K562 (cell line): ENCODE results near the gene NTSR1. TPM values are rescaled to one million over a fixed set of nuclear protein-coding genes. Genes with fewer than 3 reads are reported as not detected.

Source experiments
- ATAC-seq: fragments of 200-7000 bp; cut with Tn5 transposase; 3 replicates; pipeline ENCODE4 v1.9.1; 2020; ENCODE audit warnings: moderate library complexity
- BruUV-seq: library from RNA; stranded (reverse); fragments of 400-500 nt; replicated peaks from 2 replicates; lab custom pipeline; 2021; lab: Mats Ljungman, UMichigan
- CTCF ChIA-PET: fragments of 300-600 bp; formaldehyde crosslinking; extraction: SDS; loops from one replicate; lab custom pipeline; 2021; ENCODE audit warnings: low intra/inter-chr PET ratio; lab: Yijun Ruan, JAX
- POLR2A ChIA-PET: fragments of 300-600, 350-650 bp; sonication (Branson Sonifier 250); formaldehyde crosslinking; extraction: SDS; loops from one replicate; lab custom pipeline; 2021; ENCODE audit warnings: antibody characterized with exemption, inconsistent platforms; lab: Yijun Ruan, JAX
- DNase-seq, 4 experiments: peaks; one replicate each; pipeline versions ENCODE4 v3.0.0 to v3.0.0-alpha.2; 2011 to 2018; ENCODE audit warnings: low spot score in 3 of 4, mixed read lengths in 3 of 4; ENCODE audit errors: extremely low read depth in 1 of 4
- FAIRE-seq: peaks from 2 replicates; lab custom pipeline; 2011; peaks lifted over from hg19 to GRCh38; lab: Jason Lieb, UNC
- H2AFZ ChIP-seq: 2 replicates; pipeline ENCODE4 v1.6.0; 2011; ENCODE audit warnings: low read depth, low read length, control low read depth, inconsistent platforms
- H3K27ac ChIP-seq: fragments of 200-600 bp; 3 replicates; pipeline ENCODE4 v1.8.0; 2011; ENCODE audit warnings: low read depth, mild to moderate bottlenecking, control low read depth, inconsistent platforms, low read length, moderate library complexity, mixed read lengths; ENCODE audit errors: extremely low read depth
- H3K27me3 ChIP-seq, 2 experiments: fragments of 300-600 bp in 1 of 2; 2 replicates in 1 of 2; 3 replicates in 1 of 2; pipeline versions ENCODE4 v1.6.0 to v1.8.0; 2011; ENCODE audit warnings: inconsistent platforms in 2 of 2, low read length in 2 of 2, mild to moderate bottlenecking in 1 of 2, mixed read lengths in 1 of 2, moderate library complexity in 1 of 2; ENCODE audit not compliant: control insufficient read depth in 2 of 2, insufficient read depth in 2 of 2
- H3K36me3 ChIP-seq: fragments of 300-600 bp; 3 replicates; pipeline ENCODE4 v1.8.0; 2011; ENCODE audit warnings: mild to moderate bottlenecking, low read length, inconsistent platforms; ENCODE audit not compliant: control insufficient read depth, insufficient read depth
- H3K4me1 ChIP-seq, 2 experiments: fragments of 200-600 bp in 1 of 2; replicated peaks in 1 of 2; 2 replicates in 1 of 2; 3 replicates in 1 of 2; pipeline versions ENCODE4 v1.5.1 to v1.8.0; 2011; ENCODE audit warnings: inconsistent platforms in 2 of 2, low read length in 2 of 2, mild to moderate bottlenecking in 1 of 2, mixed read lengths in 1 of 2, moderate library complexity in 1 of 2; ENCODE audit not compliant: control insufficient read depth in 2 of 2, insufficient read depth in 2 of 2
- H3K4me2 ChIP-seq: 2 replicates; pipeline ENCODE4 v1.6.1; 2011; ENCODE audit warnings: low read length, control low read depth, inconsistent platforms, mixed read lengths; ENCODE audit not compliant: insufficient read depth
- H3K4me3 ChIP-seq: fragments of 200-600 bp; sonication (generic), shearing (Covaris generic); 2 replicates; pipeline ENCODE4 v1.5.1; 2016; ENCODE audit warnings: control low read depth, inconsistent platforms
- H3K79me2 ChIP-seq: fragments of 200-600 bp; 3 replicates; pipeline ENCODE4 v1.8.0; 2011; ENCODE audit warnings: low read length, inconsistent platforms; ENCODE audit not compliant: control insufficient read depth, insufficient read depth
- H3K9ac ChIP-seq, 2 experiments: 2 replicates each; pipeline versions ENCODE4 v1.6.0 to v1.6.1; 2011; ENCODE audit warnings: low read depth in 2 of 2, low read length in 2 of 2, control low read depth in 1 of 2, inconsistent platforms in 1 of 2, mild to moderate bottlenecking in 1 of 2, mixed read lengths in 1 of 2; ENCODE audit not compliant: insufficient read depth in 1 of 2
- H3K9me1 ChIP-seq: one replicate; pipeline ENCODE4 v1.6.0; 2011; ENCODE audit warnings: inconsistent platforms, mild to moderate bottlenecking, low read length, moderate library complexity; ENCODE audit not compliant: control insufficient read depth, insufficient read depth
- H3K9me3 ChIP-seq: replicated peaks from 2 replicates; pipeline ENCODE4 v1.5.1; 2011; ENCODE audit warnings: low read depth, low read length, inconsistent platforms; ENCODE audit not compliant: control insufficient read depth, insufficient read depth
- H4K20me1 ChIP-seq: replicated peaks from 2 replicates; pipeline ENCODE4 v1.6.1; 2011; ENCODE audit warnings: low read length, inconsistent platforms, mixed read lengths; ENCODE audit not compliant: control insufficient read depth, insufficient read depth
- ELK1 ChIP-seq: sonication (generic); formaldehyde crosslinking; IDR thresholded peaks from 2 replicates; pipeline ENCODE4 v1.8.1; 2022; ENCODE audit warnings: missing genetic modification reagents
- GTF2E2 ChIP-seq: fragments of 200-800 bp; sonication (Bioruptor generic); IDR thresholded peaks from 2 replicates; pipeline ENCODE4 v1.6.1; 2016; ENCODE audit warnings: missing genetic modification characterization, missing compliant biosample characterization
- KAT2B ChIP-seq: IDR thresholded peaks from one replicate; pipeline ENCODE4 v1.6.1; 2012; ENCODE audit warnings: low read depth, mild to moderate bottlenecking, control low read depth, inconsistent platforms, low read length, moderate library complexity
- MAFF ChIP-seq: IDR thresholded peaks from 2 replicates; pipeline ENCODE4 v1.6.1; 2012; ENCODE audit warnings: low read length, improper control_type of control experiment
- NKRF ChIP-seq: fragments of 450-650 bp; IDR thresholded peaks from 2 replicates; pipeline ENCODE4 v1.6.1; 2016; ENCODE audit warnings: borderline replicate concordance
- RFX5 ChIP-seq: IDR thresholded peaks from 2 replicates; pipeline ENCODE4 v1.6.1; 2011; ENCODE audit warnings: low read depth, mild to moderate bottlenecking, improper control_type of control experiment, low read length
- SMAD2 ChIP-seq: fragments of 150-350 bp; IDR thresholded peaks from 2 replicates; pipeline ENCODE4 v1.6.1; 2014; ENCODE audit warnings: low read depth, mild to moderate bottlenecking, low read length
- ZKSCAN8 ChIP-seq: fragments of 200-800 bp; sonication (Bioruptor generic); IDR thresholded peaks from 2 replicates; pipeline ENCODE4 v1.6.1; 2016; ENCODE audit warnings: missing genetic modification characterization, missing compliant biosample characterization
- ZNF217 ChIP-seq: sonication (generic); formaldehyde crosslinking; IDR thresholded peaks from 2 replicates; pipeline ENCODE4 v1.8.0; 2022; ENCODE audit warnings: mild to moderate bottlenecking, missing genetic modification reagents
- ZNF398 ChIP-seq: fragments of 250-450 bp; sonication (Bioruptor Pico); IDR thresholded peaks from 2 replicates; pipeline ENCODE4 v1.8.0; 2021; ENCODE audit warnings: moderate library complexity, mild to moderate bottlenecking, inconsistent platforms
- WGBS: fragments of 100-300 bp; shearing (Covaris generic); methylation state at CpG from one replicate; pipeline ENCODE4 v1.1.6; 2016; ENCODE audit warnings: low coverage, mixed read lengths; ENCODE audit not compliant: insufficient coverage; ENCODE audit errors: missing lambda C conversion rate; 5-methylcytosine and 5-hydroxymethylcytosine counted together
- in situ Hi-C: fragments of 300-500 bp; cut with MboI; formaldehyde crosslinking; loops from 4 replicates; pipeline ENCODE4 v1.15.0; 2018; ENCODE audit warnings: inconsistent platforms, mixed read lengths
- intact Hi-C: fragments of 100-400 bp; cut with micrococcal nuclease; formaldehyde crosslinking; loops from 2 replicates; pipeline ENCODE4 v1.14.2; 2022
- polyA plus RNA-seq, 8 experiments: library from polyadenylated mRNA; depleted of rRNA in 4 of 8; stranded (reverse) in 5 of 8; unstranded in 3 of 8; fragments of >200 nt; fragmentation: Nextera tagmentation in 2 of 8; fragmentation: Illumina TruSeq in 1 of 8; extraction: Ambion mirVana in 2 of 8; extraction: Trizol in 1 of 8; gene quantifications; 2 replicates each; pipeline versions ENCODE4 v1.2.1 to v1.2.3, GENCODE V29; 2011 to 2014; ENCODE audit warnings: inconsistent platforms in 1 of 8, missing spikeins in 1 of 8
- total RNA-seq, 7 experiments: library from RNA; depleted of rRNA in 6 of 7; stranded (reverse); fragments of >200 nt in 6 of 7; fragmentation: Illumina TruSeq in 2 of 7; extraction: Trizol in 2 of 7; gene quantifications; 2 replicates each; pipeline versions ENCODE4 v1.2.1 to v1.2.3, GENCODE V29; 2011 to 2021; ENCODE audit warnings: low replicate concordance in 1 of 7

The NTSR1 gene
- total and polyA plus RNA-seq, 9 of the 15 experiments (the other 6 are each of a cell fraction or from before 2014, with no cell fraction given): 0.04 to 0.40 (median 0.13) TPM; not detected in 3

- ATAC-seq: no peak
- POLR2A ChIA-PET: interaction anchor here (0.7 kb wide), 1 partner anchor 45 kb away, joined by 3 read pairs; no protein-coding TSS in a partner anchor
These were observed 30.4 kb downstream of the NTSR1 start for GRCh38 chr20:62739067-62739466.

GRCh38 chr20:62739581-62740285, 31.1 kb downstream of the NTSR1 start:
- peak overlapping the region; percentile 45; the same call in 1 of the 2 replicates for H3K4me2 ChIP-seq
- ATAC-seq (no peak), DNase-seq (no peak), FAIRE-seq (no peak)
- H4K20me1 ChIP-seq: no peaks in the 10 kb centered on the region; the same call in 1 of the 2 replicates
- 59% methylated on average over 32 of the region's 32 CpGs for WGBS
- peaks cover 22 to 64% of the 10 kb centered on the region in 2 experiments for H3K4me1 ChIP-seq
- intact Hi-C loops: no loop called here
- H3K36me3 ChIP-seq: no peaks in the 10 kb centered on the region
- peak overlapping the region; percentile 40 to 83; a peak in 3 of 4 replicates for H3K9ac ChIP-seq
- H3K9me3 ChIP-seq: no peaks in the 10 kb centered on the region
- peak overlapping the region; percentile 82 for H2AFZ ChIP-seq
- in situ Hi-C loops: no loop called here
- H3K27me3 ChIP-seq: peaks cover 14 to 28% of the 10 kb centered on the region in 2 experiments; a peak in 4 of 5 replicates
- ChIA-PET POLR2A (interaction anchor here (0.6 kb wide), 1 partner anchor 516 kb away, joined by 3 read pairs; no protein-coding TSS in a partner anchor), CTCF (no interaction called here)
- no peaks in the 10 kb centered on the region for H3K79me2 ChIP-seq
- BruUV-seq: no TSS peak
- H3K4me3 ChIP-seq: peak overlapping the region; percentile 6; the same call in 1 of the 2 replicates
- H3K9me1 ChIP-seq: no peaks in the 10 kb centered on the region
- H3K27ac ChIP-seq: peak overlapping the region; percentile 73; the same call in 2 of the 3 replicates
- TF ChIP-seq ELK1 (no peak), ZNF217 (CRISPR knock-in tag) (no peak), NKRF (no peak), GTF2E2 (tag) (no peak), MAFF (no peak), ZNF398 (CRISPR knock-in tag) (no peak), RFX5 (no peak)

More at GRCh38 chr20:62739067-62739466, 30.4 kb downstream of the NTSR1 start:
- CTCF ChIA-PET: no interaction called here
- Histone ChIP-seq H3K9ac (no peak overlapping the region; a peak in 1 of 4 replicates), H4K20me1 (no peaks in the 10 kb centered on the region; the same call in 1 of the 2 replicates), H2AFZ (no peak overlapping the region), H3K4me2 (no peak overlapping the region), H3K4me1 (peaks cover 22 to 69% of the 10 kb centered on the region in 2 experiments), H3K9me1 (no peaks in the 10 kb centered on the region), H3K36me3 (no peaks in the 10 kb centered on the region), H3K79me2 (no peaks in the 10 kb centered on the region), H3K9me3 (no peaks in the 10 kb centered on the region), H3K27me3 (peaks cover 19 to 33% of the 10 kb centered on the region in 2 experiments; a peak in 4 of 5 replicates), H3K4me3 (no peak overlapping the region), H3K27ac (no peak overlapping the region)
- TF ChIP-seq KAT2B (no peak), SMAD2 (no peak), ZKSCAN8 (no peak)
- no peak for DNase-seq
- in situ Hi-C loops (no loop called here), intact Hi-C loops (no loop called here)
- no peak for FAIRE-seq
- BruUV-seq: no TSS peak
- 66% methylated on average over 12 of the region's 12 CpGs for WGBS
